Head of caudate nucleus (tissue), 42 donors: ENCODE results near the gene DCHS2.
A peak's percentile ranks its signal among the peaks of the same experiment; 100 is the strongest.

Experiments used
- DNase-seq, 42 donors: peaks; one replicate each; pipeline versions ENCODE4 v3.0.0 to v3.0.0-alpha.2; 2020 to 2021; ENCODE audit warnings: mixed read lengths in 7 of 42
- intact Hi-C: fragments of 100-400 bp; cut with DNase I; formaldehyde crosslinking; loops from one replicate; pipeline ENCODE4 v1.15.0; 2022

DCHS2 gene

GRCh38 chr4:154495867-154496266, 4.3 kb upstream of the DCHS2 start:
- no peak for DNase-seq
- intact Hi-C loops = no loop called here

DNA sequence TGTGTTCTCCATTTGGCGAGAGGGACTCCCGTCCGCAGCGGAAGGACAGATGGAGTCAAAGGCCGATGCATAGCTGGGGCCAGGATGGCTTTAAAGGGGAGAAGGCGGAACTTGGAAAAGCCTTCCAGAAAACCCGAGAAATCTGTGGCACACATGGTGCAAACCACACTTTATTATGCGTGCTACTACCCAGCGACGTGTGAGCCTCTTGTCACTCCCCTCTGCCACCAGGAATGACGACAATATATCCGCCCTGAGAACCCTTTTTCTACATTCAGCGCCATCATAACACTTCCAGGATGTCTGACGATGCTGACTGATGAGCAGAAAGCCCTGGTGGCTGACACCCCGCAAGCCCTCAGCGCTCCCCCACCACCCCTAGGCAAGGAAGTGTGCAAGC, 689 bp upstream of the DCHS2 start:
- no peak for DNase-seq
- intact Hi-C loops = no loop called here

- peak in 6 of 42 donors; percentile 16 to 46 (median 29) for DNase-seq
- intact Hi-C loops = no loop called here
Measured at GRCh38 chr4:154490583-154491340, 837 bp downstream of the DCHS2 start.

DNA sequence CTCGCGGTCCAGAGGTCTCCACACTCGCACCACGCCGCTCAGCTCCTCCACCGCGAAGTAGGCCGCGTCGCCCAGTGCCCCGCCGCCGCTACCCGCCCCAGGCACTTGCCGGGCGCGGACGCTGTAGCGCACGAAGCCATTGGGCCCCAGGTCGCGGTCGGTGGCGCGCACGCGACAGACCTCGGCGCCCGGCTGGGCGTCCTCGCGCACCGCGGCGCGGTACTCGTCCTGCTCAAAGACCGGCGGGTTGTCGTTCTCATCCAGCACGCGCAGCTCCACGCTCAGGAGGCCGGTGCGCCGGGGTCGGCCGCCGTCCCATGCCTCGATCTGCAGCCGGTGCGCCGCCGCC, 1.4 kb downstream of the DCHS2 start:
- intact Hi-C loops = no loop called here
- no peak for DNase-seq

- no peak for DNase-seq
- intact Hi-C loops = no loop called here
Measured at GRCh38 chr4:154489558-154490233, 1.9 kb downstream of the DCHS2 start.

GRCh38 chr4:154487145-154487544, 4.5 kb downstream of the DCHS2 start:
- intact Hi-C loops = no loop called here
- no peak for DNase-seq

- DNase-seq = no peak
- intact Hi-C loops = no loop called here
Measured at GRCh38 chr4:154485127-154485773, 6.3 kb downstream of the DCHS2 start.

GRCh38 chr4:154478547-154478946, 13.1 kb downstream of the DCHS2 start:
- DNase-seq = no peak
- intact Hi-C loops = no loop called here

- intact Hi-C loops = no loop called here
- DNase-seq = no peak
Measured at GRCh38 chr4:154478128-154478527, 13.5 kb downstream of the DCHS2 start.

DNA sequence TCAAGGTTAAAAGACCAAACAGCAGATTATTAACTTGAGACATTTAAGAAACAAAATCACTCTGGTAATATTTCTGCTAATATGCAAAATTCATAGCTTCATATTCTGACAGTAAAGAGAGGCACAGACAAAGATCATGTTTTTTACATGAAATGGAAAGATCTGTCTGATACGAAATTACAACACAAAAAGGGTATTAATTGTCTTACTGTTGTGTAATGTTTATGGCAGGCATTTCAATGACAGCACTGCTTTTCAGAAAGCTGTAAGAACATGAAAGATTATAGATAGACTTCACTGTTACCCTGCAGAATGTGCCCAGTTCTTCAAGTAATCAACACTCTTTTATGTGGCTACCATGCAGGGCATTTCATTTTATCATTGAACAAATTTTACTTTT, 15.4 kb downstream of the DCHS2 start:
- intact Hi-C loops = no loop called here
- no peak for DNase-seq

GRCh38 chr4:154475820-154476219, 15.8 kb downstream of the DCHS2 start:
- intact Hi-C loops = no loop called here
- no peak for DNase-seq

- intact Hi-C loops = no loop called here
- no peak for DNase-seq
Measured at GRCh38 chr4:154473497-154473896, 18.1 kb downstream of the DCHS2 start.

- no peak for DNase-seq
- intact Hi-C loops = no loop called here
Measured at GRCh38 chr4:154472858-154473257, 18.7 kb downstream of the DCHS2 start.

GRCh38 chr4:154471526-154472331, 19.9 kb downstream of the DCHS2 start:
- no peak for DNase-seq
- intact Hi-C loops = no loop called here

DNA sequence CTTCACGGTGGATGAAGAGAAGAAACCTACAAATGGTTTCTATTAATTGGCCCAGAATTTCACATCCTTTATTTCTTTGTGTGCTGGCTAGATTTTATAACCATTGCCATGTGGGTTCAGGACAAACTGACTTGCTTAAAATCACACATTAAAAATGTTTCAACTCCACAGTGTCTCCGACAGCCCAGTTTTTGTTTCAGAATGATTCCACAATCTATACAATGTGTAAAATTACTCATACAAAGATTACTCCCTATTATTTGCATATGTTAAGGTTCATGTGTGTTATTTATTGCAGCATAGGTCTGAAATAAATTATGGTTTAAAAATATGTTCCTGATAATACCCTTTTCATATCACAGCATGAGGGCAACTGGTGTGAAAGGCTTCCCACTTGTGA, 20.6 kb downstream of the DCHS2 start:
- intact Hi-C loops = no loop called here
- no peak for DNase-seq

GRCh38 chr4:154467886-154468285, 23.7 kb downstream of the DCHS2 start:
- intact Hi-C loops = no loop called here
- DNase-seq = no peak

- DNase-seq = no peak
- intact Hi-C loops = no loop called here
Measured at GRCh38 chr4:154466336-154466735, 25.3 kb downstream of the DCHS2 start.

DNA sequence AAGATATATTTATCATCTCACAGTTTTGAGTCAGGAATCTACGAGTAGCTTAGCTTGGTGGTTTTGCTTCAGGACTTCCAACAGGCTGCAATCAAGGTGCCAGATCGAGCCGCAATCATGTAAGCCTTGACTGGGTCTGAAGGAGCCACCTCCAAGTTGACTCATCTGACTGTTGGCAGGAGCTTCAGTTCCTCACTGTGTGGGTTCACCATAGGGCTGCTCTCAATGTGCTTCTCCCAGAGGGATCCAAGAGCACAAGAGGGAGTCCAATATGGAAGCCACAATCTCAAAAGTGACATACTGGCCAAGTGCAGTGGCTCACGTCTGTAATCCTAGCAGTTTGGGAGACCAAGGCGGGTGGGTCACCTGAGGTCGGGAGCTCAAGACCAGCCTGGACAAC, 26.5 kb downstream of the DCHS2 start:
- intact Hi-C loops = no loop called here
- no peak for DNase-seq

GRCh38 chr4:154464654-154465053, 26.9 kb downstream of the DCHS2 start:
- intact Hi-C loops = no loop called here
- no peak for DNase-seq
